ENCODE measurements around the gene DENND5A.

DENND5A gene

GRCh38 chr11:9141186-9141585, 124.0 kb downstream of the DENND5A start:
- no peak for DNase-seq (ENCODE audit: low read depth in 1 of 2, low spot score in 1 of 2)

- DNase-seq (ENCODE audit: low read depth in 1 of 2, low spot score in 1 of 2), result no peak
Measured at GRCh38 chr11:9139628-9140357, 125.4 kb downstream of the DENND5A start.

DNA sequence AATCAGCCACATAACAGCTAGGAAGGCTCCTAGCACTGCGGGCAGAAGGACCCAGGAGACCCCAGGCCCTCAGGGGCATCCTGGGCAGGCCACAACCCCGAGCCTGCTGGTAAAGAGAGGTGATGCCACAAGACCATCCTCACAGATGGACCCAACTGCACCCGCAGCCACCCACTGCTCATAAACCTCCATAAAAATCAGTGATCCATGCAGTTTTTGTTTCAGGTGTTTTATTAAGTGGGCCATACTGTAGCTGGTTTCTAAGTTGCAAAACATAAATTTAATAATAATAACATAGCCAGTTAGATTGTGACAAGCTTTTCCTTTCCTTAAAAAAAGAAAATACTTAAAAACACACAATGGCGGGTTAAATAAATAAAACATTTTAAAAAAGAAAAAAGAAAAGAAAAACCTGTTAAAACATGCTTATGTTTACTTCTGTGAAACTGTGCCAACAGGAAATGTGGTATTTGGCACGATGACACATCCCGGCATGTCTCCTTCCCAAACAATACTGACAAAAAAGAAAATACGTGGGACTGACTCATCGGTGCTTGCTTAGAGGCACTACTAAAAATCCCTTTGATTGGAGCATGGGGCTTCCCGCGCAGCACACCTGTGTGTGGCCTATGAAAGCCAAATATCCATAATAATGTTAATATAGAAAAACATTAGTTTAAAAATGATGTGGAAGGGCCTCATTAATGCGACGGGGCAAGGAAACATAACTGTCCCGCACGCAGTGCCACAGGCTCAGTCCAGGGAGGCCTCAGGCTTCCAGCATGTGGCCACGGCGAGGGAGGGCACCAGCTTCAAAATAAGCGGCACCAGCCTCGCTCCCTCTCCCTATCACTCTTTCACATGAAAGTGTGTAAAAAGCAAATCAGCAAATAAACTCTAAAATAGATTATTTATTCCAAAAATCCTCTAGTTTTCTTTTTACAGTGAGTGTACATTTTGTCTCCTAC, 126.3 kb downstream of the DENND5A start:
- peak in 1 of 2 donors; percentile 8 for DNase-seq (ENCODE audit: low read depth in 1 of 2, low spot score in 1 of 2)

DNA sequence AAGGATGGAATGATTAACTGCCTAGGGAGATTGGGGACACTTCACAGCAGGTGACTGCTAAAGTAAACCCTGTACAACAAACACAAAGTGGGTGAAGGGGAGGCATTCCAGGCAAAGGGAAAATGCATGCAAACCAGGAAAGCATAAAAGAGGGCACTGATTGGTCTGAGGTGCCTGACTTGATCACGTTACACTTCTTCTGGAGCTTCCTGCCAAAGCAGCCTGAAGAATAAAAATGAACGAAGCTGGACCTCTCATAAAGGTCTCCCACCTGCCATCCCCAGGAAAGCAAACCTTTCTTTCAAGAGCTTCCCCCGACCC, 127.1 kb downstream of the DENND5A start:
- no peak for DNase-seq (ENCODE audit: low read depth in 1 of 2, low spot score in 1 of 2)

- peak; percentile 42 to 54 for DNase-seq (ENCODE audit: low read depth in 1 of 2, low spot score in 1 of 2)
Measured at GRCh38 chr11:9137293-9138132, 127.6 kb downstream of the DENND5A start.

DNA sequence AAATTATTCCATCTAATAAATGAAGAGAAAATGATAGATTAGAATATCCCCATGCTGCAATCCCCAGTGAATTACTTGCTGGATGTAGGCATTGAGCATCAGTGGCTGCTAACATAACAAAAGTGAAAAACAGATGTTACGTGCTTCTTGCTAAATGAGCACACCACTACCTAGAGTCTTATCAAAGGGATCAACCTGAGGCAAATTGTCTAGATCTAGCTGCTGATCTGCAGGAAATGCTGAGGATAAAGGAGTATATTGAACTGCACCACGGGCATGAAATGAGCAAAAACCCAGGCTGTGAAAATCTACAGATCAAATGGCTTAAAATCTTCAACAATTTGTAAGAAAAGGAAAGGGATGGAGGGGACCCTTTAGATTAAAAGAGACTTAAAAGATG, 128.4 kb downstream of the DENND5A start:
- no peak for DNase-seq (ENCODE audit: low read depth in 1 of 2, low spot score in 1 of 2)

DNA sequence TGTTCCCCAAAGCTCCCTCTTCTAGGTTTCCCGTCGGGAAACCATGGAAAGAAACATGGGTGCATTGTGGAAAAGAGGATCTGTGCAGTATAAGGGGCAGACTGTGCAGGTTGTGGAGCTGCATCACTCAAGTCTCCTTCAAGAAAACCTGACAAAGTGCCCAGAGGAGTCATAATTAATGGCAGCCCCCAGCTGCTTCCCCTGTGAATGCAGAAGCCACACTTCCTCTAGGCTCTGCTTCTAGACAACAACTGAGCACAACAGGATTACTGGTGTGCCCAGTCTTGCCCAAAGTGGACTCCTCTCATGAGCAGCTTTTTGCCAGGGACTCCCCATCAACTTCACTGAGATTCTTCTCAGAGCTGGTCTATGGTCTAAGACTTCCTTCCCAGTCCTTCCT, 131.2 kb downstream of the DENND5A start:
- no peak for DNase-seq (ENCODE audit: low read depth in 1 of 2, low spot score in 1 of 2)

- DNase-seq (ENCODE audit: low read depth in 1 of 2, low spot score in 1 of 2), result no peak
Measured at GRCh38 chr11:9132203-9132878, 132.8 kb downstream of the DENND5A start.

DNA sequence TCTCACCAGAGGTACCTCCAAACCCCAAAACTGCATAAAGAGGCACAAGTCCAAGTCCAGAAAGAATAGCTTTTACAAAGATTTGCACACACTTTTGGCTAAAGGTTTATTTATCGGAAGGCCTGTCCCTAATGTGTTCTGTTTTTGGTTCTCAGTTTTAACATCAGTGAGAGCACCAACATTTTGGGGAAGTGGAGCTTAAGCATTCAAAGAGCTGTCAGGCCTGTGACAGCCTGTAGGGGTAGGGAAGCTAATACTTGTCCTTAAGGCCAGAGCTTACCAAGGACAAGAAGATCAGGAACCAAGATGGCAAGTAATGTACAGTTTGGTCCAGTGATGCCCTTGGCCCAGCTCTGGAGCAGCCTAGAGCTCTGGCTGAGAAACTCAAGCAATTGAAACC, 134.9 kb downstream of the DENND5A start:
- no peak for DNase-seq (ENCODE audit: low read depth in 1 of 2, low spot score in 1 of 2)

DNA sequence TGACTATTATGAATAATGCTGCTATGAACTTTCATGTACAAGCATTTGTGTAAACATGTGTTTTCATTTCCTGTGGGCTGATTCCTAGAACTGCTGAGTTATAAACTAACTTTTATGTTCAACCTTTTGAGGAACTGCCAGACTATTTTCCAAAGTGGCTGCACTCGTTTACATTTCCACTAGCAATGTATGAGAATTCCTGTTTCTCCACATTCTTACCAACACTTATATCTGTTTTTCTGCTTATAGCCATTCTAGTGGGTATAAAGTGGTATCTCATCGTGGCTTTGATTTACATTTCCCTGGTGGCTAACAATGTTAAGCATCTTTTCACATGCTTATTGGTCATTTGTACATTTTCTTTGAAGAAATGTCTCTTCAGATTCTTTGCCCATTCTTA, 138.5 kb downstream of the DENND5A start:
- no peak for DNase-seq (ENCODE audit: low read depth in 1 of 2, low spot score in 1 of 2)

- no peak for DNase-seq (ENCODE audit: low read depth in 1 of 2, low spot score in 1 of 2)
Measured at GRCh38 chr11:9125185-9125886, 139.8 kb downstream of the DENND5A start.

DNA sequence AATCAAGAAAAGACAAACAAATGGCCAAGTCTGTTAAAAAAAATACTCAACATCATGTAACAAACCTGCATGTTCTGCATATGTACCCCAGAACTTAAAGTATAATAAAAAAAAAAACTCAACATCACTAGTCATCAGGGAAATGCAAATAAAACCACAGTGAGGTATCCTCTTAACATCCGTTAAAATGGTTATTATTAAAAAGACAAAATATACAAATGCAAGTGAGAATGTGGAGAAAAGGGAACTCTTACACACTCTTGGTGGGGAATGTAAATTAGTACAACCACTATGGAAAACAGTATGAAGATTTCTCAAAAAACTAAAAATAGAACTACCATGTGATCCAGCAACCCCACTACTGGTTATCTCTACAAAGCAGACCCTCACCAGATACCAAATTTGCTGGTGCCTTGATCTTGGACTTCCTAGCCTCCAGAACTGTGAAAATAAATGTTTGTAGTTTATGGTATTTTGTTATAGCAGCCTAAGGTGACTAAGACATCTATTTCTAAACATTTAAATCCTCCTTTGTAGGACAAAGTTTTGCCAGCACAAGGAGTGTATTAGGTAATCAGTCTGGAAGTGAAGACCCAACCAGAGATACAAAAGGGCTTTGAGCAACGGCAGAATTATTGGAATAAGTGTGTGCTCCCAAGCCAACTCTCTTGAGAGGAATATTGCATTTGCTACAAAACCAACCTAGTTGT, 141.4 kb downstream of the DENND5A start:
- DNase-seq (ENCODE audit: low read depth in 1 of 2, low spot score in 1 of 2), result no peak

GRCh38 chr11:9121469-9121796, 143.7 kb downstream of the DENND5A start:
- DNase-seq (ENCODE audit: low read depth in 1 of 2, low spot score in 1 of 2), result no peak

DNA sequence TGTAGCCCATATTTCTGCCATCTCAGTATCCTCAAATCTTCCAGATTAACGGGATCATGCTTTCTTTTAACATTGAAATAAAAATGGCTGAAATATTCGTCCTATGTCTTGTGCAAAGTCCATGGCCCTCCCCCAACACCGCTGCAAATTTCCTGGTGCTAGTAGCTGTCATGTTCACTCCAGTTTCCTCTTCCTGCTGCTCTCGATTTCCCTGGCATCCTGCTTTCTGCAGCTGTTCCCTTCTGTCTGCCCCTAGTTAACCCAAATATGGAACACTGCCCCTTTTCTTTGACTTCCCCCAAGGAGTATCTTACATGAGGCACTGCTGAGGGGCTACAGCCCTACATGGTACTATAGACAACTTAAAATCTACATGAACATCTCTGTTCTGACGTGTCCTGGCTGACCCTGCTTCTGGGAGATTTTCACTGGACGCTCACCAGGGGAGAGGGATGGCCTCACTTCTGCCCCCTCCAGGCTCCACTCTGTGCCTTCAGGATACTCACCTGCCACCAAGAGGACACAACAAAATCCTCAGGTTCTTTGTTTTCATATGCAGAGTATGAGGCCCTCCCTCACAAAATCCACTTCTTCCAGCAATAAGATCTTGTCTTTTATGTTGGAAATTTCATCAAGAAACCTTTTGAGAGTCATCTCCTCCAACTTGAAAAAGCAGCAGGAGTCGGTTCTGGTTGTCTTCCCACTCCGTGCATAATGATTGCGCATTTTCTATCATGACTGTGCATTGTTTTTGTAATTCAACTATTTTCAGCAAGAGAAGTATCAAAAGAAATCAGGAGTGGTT, 144.3 kb downstream of the DENND5A start:
- no peak for DNase-seq (ENCODE audit: low read depth in 1 of 2, low spot score in 1 of 2)

DNA sequence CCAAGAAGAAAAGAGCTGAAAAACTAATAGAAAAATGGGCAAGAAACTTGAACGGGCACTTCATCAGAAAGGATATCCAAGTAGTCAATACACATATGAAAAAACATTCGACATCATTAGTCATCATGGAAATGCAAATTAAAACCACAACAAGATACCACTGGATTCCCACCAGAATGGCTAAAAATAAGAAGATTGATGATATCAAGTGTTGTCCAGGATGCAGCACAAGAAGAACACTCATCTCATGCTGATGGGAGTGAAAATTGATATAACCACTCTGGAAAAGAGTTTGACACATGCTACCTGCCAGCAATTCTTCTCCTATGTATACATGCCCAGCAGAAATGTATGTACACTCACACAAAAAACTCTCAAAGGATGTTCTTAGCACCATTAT, 146.9 kb downstream of the DENND5A start:
- no peak for DNase-seq (ENCODE audit: low read depth in 1 of 2, low spot score in 1 of 2)

GRCh38 chr11:9112075-9112474, 153.1 kb downstream of the DENND5A start:
- DNase-seq (ENCODE audit: low read depth in 1 of 2, low spot score in 1 of 2), result no peak

- DNase-seq (ENCODE audit: low read depth in 1 of 2, low spot score in 1 of 2), result no peak
Measured at GRCh38 chr11:9109858-9110731, 155.1 kb downstream of the DENND5A start.

DNA sequence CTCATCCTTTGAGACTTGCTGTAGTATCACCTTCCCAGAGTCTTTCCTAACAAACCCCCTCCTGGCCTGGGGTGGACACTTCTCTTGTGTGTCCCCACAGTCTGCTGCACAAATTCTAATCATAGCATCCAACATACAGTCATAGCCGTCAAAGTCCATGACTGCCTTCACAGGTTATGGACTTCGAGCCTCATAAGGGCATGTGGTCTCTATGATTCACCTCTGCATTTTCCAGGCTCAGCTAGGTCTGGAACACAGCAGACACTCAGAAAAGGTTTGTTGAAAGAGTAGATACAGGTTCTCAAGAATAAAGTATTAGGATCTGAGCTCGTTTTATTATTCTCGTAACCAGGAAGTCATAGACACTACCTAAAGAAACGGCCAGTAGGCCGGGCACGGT, 160.6 kb downstream of the DENND5A start:
- DNase-seq (ENCODE audit: low read depth in 1 of 2, low spot score in 1 of 2), result no peak

All from activated CD4-positive, alpha-beta T cell treated with anti-CD3 and anti-CD28 coated beads, Interleukin-2, amount 50 U/mL, for 24 hours (primary cell).